Activated T-helper 17 cell treated with anti-CD3 and anti-CD28 coated beads, Interleukin-2, amount 50 U/mL, for 72 hours (primary cell): ENCODE data around the gene ACTR1B. TPM values are rescaled to one million over a fixed set of nuclear protein-coding genes. Genes with fewer than 3 reads are reported as not detected.
"Not testable (repeated sequence)": the region's sequence is repeated elsewhere in the genome, so short reads cannot be mapped to it uniquely, and the experiment has no call there.

Source experiments
- ATAC-seq: fragments of 150-1000 bp; cut with Tn5 transposase; replicated peaks from 2 replicates; pipeline ENCODE4 v1.10.0; 2021; ENCODE audit warnings: mild to moderate bottlenecking, moderate library complexity
- H3K27ac Mint-ChIP-seq: one replicate; pipeline ENCODE4 v1.8.0; 2022; ENCODE audit warnings: mixed read lengths
- H3K27me3 Mint-ChIP-seq: one replicate; pipeline ENCODE4 v1.8.0; 2022; ENCODE audit warnings: mixed read lengths
- H3K36me3 Mint-ChIP-seq: one replicate; pipeline ENCODE4 v1.8.0; 2022; ENCODE audit warnings: low read depth, mild to moderate bottlenecking, mixed read lengths
- H3K4me1 Mint-ChIP-seq: one replicate; pipeline ENCODE4 v1.8.0; 2022; ENCODE audit warnings: mixed read lengths
- H3K4me3 Mint-ChIP-seq: one replicate; pipeline ENCODE4 v1.8.0; 2022; ENCODE audit warnings: mild to moderate bottlenecking, mixed read lengths
- H3K9me3 Mint-ChIP-seq: one replicate; pipeline ENCODE4 v1.8.0; 2022; ENCODE audit warnings: mixed read lengths
- total RNA-seq, 2 donors: library from RNA; stranded (reverse); gene quantifications; one replicate each; pipeline ENCODE4 v1.2.3, GENCODE V29; 2022

The ACTR1B gene
- total RNA-seq, 2 donors from 2014 or later: 68.7 to 148 TPM

- H3K4me1 Mint-ChIP-seq: not testable (repeated sequence)
These were observed 37.8 kb downstream of the ACTR1B start for GRCh38 chr2:97626049-97626430.

GRCh38 chr2:97625354-97626048, 38.3 kb downstream of the ACTR1B start:
- not testable (repeated sequence) for H3K4me3 Mint-ChIP-seq, ATAC-seq, H3K27ac Mint-ChIP-seq, H3K36me3 Mint-ChIP-seq, H3K4me1 Mint-ChIP-seq, H3K27me3 Mint-ChIP-seq, H3K9me3 Mint-ChIP-seq

More at GRCh38 chr2:97626049-97626430, 37.8 kb downstream of the ACTR1B start:
- not testable (repeated sequence) for H3K9me3 Mint-ChIP-seq, H3K36me3 Mint-ChIP-seq, H3K27me3 Mint-ChIP-seq, ATAC-seq, H3K4me3 Mint-ChIP-seq, H3K27ac Mint-ChIP-seq

GRCh38 chr2:97622976-97623375, 40.9 kb downstream of the ACTR1B start:
- not testable (repeated sequence) for H3K27me3 Mint-ChIP-seq, H3K9me3 Mint-ChIP-seq, ATAC-seq, H3K36me3 Mint-ChIP-seq, H3K27ac Mint-ChIP-seq, H3K4me1 Mint-ChIP-seq, H3K4me3 Mint-ChIP-seq

- H3K27me3 Mint-ChIP-seq, H3K4me3 Mint-ChIP-seq, ATAC-seq, H3K9me3 Mint-ChIP-seq, H3K36me3 Mint-ChIP-seq, H3K4me1 Mint-ChIP-seq, H3K27ac Mint-ChIP-seq: not testable (repeated sequence)
These were observed 43.4 kb downstream of the ACTR1B start for GRCh38 chr2:97620492-97620891.

GRCh38 chr2:97618939-97619827, 44.7 kb downstream of the ACTR1B start:
- not testable (repeated sequence) for H3K9me3 Mint-ChIP-seq, H3K36me3 Mint-ChIP-seq, H3K27ac Mint-ChIP-seq, H3K4me1 Mint-ChIP-seq, H3K27me3 Mint-ChIP-seq, H3K4me3 Mint-ChIP-seq
- ATAC-seq: peak; percentile 96

- no peak overlapping the region for H3K4me3 Mint-ChIP-seq
- no peak for ATAC-seq
- no peaks in the 10 kb centered on the region for H3K9me3 Mint-ChIP-seq
- no peak overlapping the region for H3K27ac Mint-ChIP-seq
- no peaks in the 10 kb centered on the region for H3K4me1 Mint-ChIP-seq
- no peaks in the 10 kb centered on the region for H3K27me3 Mint-ChIP-seq
- no peaks in the 10 kb centered on the region for H3K36me3 Mint-ChIP-seq
These were observed 45.9 kb downstream of the ACTR1B start for GRCh38 chr2:97617911-97618310.

GRCh38 chr2:97615746-97616145, 48.1 kb downstream of the ACTR1B start:
- not testable (repeated sequence) for H3K27me3 Mint-ChIP-seq, H3K4me1 Mint-ChIP-seq

GRCh38 chr2:97611895-97612294, 51.9 kb downstream of the ACTR1B start:
- ATAC-seq, H3K27me3 Mint-ChIP-seq, H3K27ac Mint-ChIP-seq, H3K4me3 Mint-ChIP-seq, H3K4me1 Mint-ChIP-seq, H3K9me3 Mint-ChIP-seq, H3K36me3 Mint-ChIP-seq: not testable (repeated sequence)

More at GRCh38 chr2:97615746-97616145, 48.1 kb downstream of the ACTR1B start:
- not testable (repeated sequence) for H3K4me3 Mint-ChIP-seq, H3K9me3 Mint-ChIP-seq, ATAC-seq, H3K27ac Mint-ChIP-seq, H3K36me3 Mint-ChIP-seq

- not testable (repeated sequence) for ATAC-seq, H3K36me3 Mint-ChIP-seq
These were observed 55.1 kb downstream of the ACTR1B start for GRCh38 chr2:97608745-97609144.

More at GRCh38 chr2:97608745-97609144, 55.1 kb downstream of the ACTR1B start:
- H3K27me3 Mint-ChIP-seq, H3K9me3 Mint-ChIP-seq, H3K4me3 Mint-ChIP-seq, H3K27ac Mint-ChIP-seq, H3K4me1 Mint-ChIP-seq: not testable (repeated sequence)

Other genes with a start within 250 kb of the ACTR1B start
- 10 to 100 TPM; 48.6 to 53.0 TPM for gene ANKRD36B, start 74.2 kb downstream of the ACTR1B start, total RNA-seq
- gene COX5B, start 18.0 kb downstream of the ACTR1B start, total RNA-seq: 100 to 1,000 TPM; 218 to 235 TPM
- 10 to 100 TPM; 12.0 to 51.2 TPM for gene C2orf92, start 5.7 kb upstream of the ACTR1B start, total RNA-seq
- 100 to 1,000 TPM; 176 to 233 TPM for gene ZAP70, start 49.5 kb upstream of the ACTR1B start, total RNA-seq